Activated naive CD4-positive, alpha-beta T cell treated with anti-CD3 and anti-CD28 coated beads, Interleukin-2, amount 10 ng/mL, durations not matched to agents 5 hours and 36 hours (primary cell): ENCODE data around the gene MISP3. TPM values are rescaled to one million over a fixed set of nuclear protein-coding genes. Genes with fewer than 3 reads are reported as not detected.

ENCODE experiments used
- total RNA-seq, 2 experiments: library from RNA; stranded (reverse); gene quantifications; one replicate each; pipeline ENCODE4 v1.2.3, GENCODE V29; 2021

MISP3 gene
- 1 to 10 TPM; 1.6 to 1.8 TPM for total RNA-seq

GRCh38 chr19:14072535-14073260, at the start of gene MISP3:
MISP3 (plus strand) TSS chr19:14072786; CDS start chr19:14073310, 524 bp downstream.

DNA sequence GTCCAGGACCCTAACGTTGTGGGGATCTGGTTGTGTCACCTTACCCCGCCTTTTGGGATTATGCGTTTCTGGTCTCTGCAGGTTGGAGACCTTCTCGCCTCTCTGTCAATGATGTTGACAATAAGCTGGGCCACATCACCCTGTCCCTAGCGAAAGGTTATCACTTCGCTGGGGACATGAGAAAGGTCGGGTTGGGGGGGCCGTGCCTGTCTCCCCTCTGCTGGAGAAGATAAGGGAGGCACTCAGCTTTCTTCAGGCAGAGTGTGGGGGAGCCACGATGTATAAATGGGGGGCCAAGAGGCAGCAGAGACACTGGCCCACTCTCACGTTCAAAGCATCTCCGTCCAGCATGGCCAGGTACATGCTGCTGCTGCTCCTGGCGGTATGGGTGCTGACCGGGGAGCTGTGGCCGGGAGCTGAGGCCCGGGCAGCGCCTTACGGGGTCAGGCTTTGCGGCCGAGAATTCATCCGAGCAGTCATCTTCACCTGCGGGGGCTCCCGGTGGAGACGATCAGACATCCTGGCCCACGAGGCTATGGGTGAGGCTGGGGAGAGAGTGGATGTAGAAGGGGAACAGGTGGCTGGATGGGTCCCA, 44.6 kb upstream of the MISP3 start, which contains the start of gene RLN3:
Gene RLN3 (plus strand): TSS at position 293 of the 595 bp plus-strand sequence. CDS start 57 bp downstream, at position 350.

GRCh38 chr19:14031719-14032480, 40.7 kb upstream of the MISP3 start, which contains the start of gene IL27RA:
IL27RA (plus strand) TSS chr19:14031762; CDS start chr19:14031873, 111 bp downstream.

GRCh38 chr19:14061751-14062557, 10.6 kb upstream of the MISP3 start, which contains the start of gene PALM3:
PALM3 (minus strand) TSS chr19:14062076; CDS start chr19:14061980, 96 bp downstream.

DNA sequence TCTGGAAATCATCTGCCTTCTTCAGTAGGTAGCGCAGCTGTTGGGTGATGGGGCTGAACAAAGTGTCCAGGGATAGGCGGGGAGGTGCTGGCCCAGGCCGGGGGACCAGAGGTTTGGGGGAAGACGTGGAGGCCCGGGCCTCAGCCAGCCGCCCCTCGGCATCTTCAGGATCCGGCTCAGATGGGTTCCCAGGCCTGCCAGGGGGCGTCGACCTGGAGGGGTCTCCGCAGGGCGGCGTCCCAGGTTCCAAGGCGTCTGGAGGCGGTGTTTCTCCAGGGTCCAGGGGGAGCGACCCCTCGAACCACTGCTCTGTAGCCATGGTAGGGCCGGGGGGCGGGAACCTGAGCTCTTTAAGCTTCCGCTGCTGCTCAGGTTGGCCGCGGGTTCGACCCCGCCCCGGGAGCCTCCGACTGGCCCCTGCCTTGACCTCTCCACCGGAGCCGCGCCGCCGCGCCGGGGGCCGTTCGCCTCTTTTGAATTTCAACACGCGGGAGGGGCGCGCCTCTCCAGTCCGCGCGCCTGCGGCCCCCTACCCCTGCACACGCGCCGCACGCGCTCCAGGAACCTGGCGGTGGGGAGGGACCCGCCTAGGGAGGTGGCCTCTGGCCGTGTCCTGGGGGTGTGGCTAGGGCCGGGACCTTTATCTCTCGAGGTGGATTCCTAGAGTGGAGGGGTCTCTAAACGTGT, 12.9 kb downstream of the MISP3 start, which contains the start of gene C19orf67:
Gene C19orf67 (minus strand): TSS at position 475 of the 687 bp plus-strand sequence. CDS start 156 bp downstream, at position 319.

DNA sequence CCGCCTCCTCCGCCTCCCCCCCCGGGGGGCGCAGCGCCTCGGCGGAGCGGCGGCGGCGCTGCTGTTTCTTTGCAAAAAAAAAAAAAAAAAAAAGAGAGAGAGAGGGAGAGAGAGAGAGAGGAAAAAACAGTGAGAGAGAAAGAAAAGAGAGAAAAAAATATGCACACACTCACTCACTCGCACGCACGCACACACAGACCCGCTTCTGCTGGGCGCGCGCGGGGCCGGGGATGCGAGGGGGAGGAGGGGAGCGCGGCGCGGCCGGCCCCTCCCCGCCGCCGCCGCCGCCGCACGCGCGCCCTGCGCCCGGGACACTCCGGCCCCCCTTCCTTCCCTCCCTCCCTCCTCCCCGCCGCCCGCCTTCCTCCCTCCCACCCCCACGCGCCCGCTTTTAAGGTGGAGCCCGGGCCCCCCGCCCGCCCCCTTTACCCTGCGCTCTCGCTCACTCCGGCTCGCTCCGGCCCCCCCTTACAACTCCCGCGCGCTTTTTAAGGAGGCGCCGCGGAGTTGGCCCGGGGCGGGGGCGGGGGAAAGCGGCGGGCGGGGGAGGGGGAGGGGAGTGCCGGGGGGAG, 18.0 kb downstream of the MISP3 start, which contains the start of gene SAMD1:
Gene SAMD1 (minus strand): TSS at position 243 of the 572 bp plus-strand sequence.

GRCh38 chr19:14117668-14118164, 45.1 kb downstream of the MISP3 start, which contains the start of gene PRKACA:
PRKACA (minus strand) TSS chr19:14117762; CDS start chr19:14117547, 215 bp downstream.

Other genes starting within 250 kb of the MISP3 start
- under 1 TPM in 1 of 2 experiments, not detected in 1; 0.55 TPM for gene NANOS3, start 195.7 kb upstream of the MISP3 start, total RNA-seq
- 1 to 10 TPM; 5.1 to 5.8 TPM for gene BRME1, start 166.7 kb upstream of the MISP3 start, total RNA-seq
- 10 to 100 TPM; 27.9 to 31.5 TPM for gene CC2D1A, start 166.6 kb upstream of the MISP3 start, total RNA-seq
- gene PODNL1, start 134.4 kb upstream of the MISP3 start, total RNA-seq = under 1 TPM; 0.50 to 0.70 TPM
- gene DCAF15, start 120.3 kb upstream of the MISP3 start, total RNA-seq = 10 to 100 TPM; 66.7 to 69.5 TPM
- gene RFX1, start 66.5 kb upstream of the MISP3 start, total RNA-seq = 10 to 100 TPM; 15.6 to 16.8 TPM
- not detected for gene RLN3, start 44.6 kb upstream of the MISP3 start, total RNA-seq
- gene IL27RA, start 41.0 kb upstream of the MISP3 start, total RNA-seq = 10 to 100 TPM; 82.9 to 83.3 TPM
- gene PALM3, start 10.7 kb upstream of the MISP3 start, total RNA-seq = not detected
- under 1 TPM in 1 of 2 experiments, not detected in 1; 0.23 TPM for gene C19orf67, start 13.0 kb downstream of the MISP3 start, total RNA-seq
- gene SAMD1, start 18.0 kb downstream of the MISP3 start, total RNA-seq = 10 to 100 TPM; 63.2 to 68.6 TPM
- 10 to 100 TPM; 58.0 to 65.0 TPM for gene PRKACA, start 45.0 kb downstream of the MISP3 start, total RNA-seq
- gene ASF1B, start 63.8 kb downstream of the MISP3 start, total RNA-seq = 10 to 100 TPM; 80.3 to 82.8 TPM
- gene ADGRL1, start 133.4 kb downstream of the MISP3 start, total RNA-seq = 10 to 100 TPM; 13.6 to 14.7 TPM